Fibroblast of pulmonary artery (primary cell): Measurements from ENCODE around the gene FANCI.

Experiments
- DNase-seq: peaks from one replicate; pipeline ENCODE4 v3.0.0-alpha.2; 2010; ENCODE audit warnings: low read depth
- H3K4me3 ChIP-seq: replicated peaks from 2 replicates; pipeline ENCODE4 v1.5.1; 2011; ENCODE audit warnings: low read depth, mild to moderate bottlenecking, control low read depth, low read length, moderate library complexity
- CTCF ChIP-seq: IDR thresholded peaks from 2 replicates; pipeline ENCODE4 v1.5.1; 2011; ENCODE audit warnings: mild to moderate bottlenecking, control low read depth, low read length, inconsistent platforms; ENCODE audit errors: missing control alignments

The FANCI gene

GRCh38 chr15:89243691-89244573 is at the start of gene FANCI:
FANCI (plus strand) TSS chr15:89243979; CDS start chr15:89247648, 3,669 bp downstream.
- peak within 1 kb of the TSS; percentile 91 for H3K4me3 ChIP-seq
- peak; percentile 94 for DNase-seq
- peak; percentile 29 for TF ChIP-seq CTCF

GRCh38 chr15:89194608-89195007 is 49.2 kb upstream of the FANCI start:
- no peak for TF ChIP-seq CTCF
- no peak for DNase-seq
- H3K4me3 ChIP-seq = no peak overlapping the region

- DNase-seq = no peak
- no peak for TF ChIP-seq CTCF
- no peak overlapping the region for H3K4me3 ChIP-seq
These were observed 47.9 kb upstream of the FANCI start for GRCh38 chr15:89195836-89196235.

GRCh38 chr15:89196241-89196640 is 47.5 kb upstream of the FANCI start:
- no peak for TF ChIP-seq CTCF
- no peak overlapping the region for H3K4me3 ChIP-seq
- DNase-seq = no peak

- DNase-seq = no peak
- H3K4me3 ChIP-seq = no peak overlapping the region
- TF ChIP-seq CTCF = no peak
These were observed 46.8 kb upstream of the FANCI start for GRCh38 chr15:89196994-89197393.

- H3K4me3 ChIP-seq = no peak overlapping the region
These were observed 46.2 kb upstream of the FANCI start for GRCh38 chr15:89197503-89197971.

More at GRCh38 chr15:89197503-89197971, 46.2 kb upstream of the FANCI start:
- TF ChIP-seq CTCF = no peak
- DNase-seq = no peak
